ENCODE data around the gene CTRL.

The CTRL gene

GRCh38 chr16:67927131-67927941 lies 4.3 kb downstream of the CTRL start:
- Histone ChIP-seq H3K9ac (ENCODE audit: low read length) (no peak overlapping the region), H3K36me3 (ENCODE audit: control insufficient read depth, insufficient read depth, low read length) (peaks cover 2% of the 10 kb centered on the region)

GRCh38 chr16:67926181-67926750 lies 5.4 kb downstream of the CTRL start:
- Histone ChIP-seq H3K79me2 (ENCODE audit: control insufficient read depth, insufficient read depth, low read length) (no peaks in the 10 kb centered on the region), H3K36me3 (ENCODE audit: control insufficient read depth, insufficient read depth, low read length) (peaks cover 2% of the 10 kb centered on the region), H3K23ac (ENCODE audit: low read length) (no peak overlapping the region), H3K18ac (ENCODE audit: low read length) (no peak overlapping the region), H3K79me1 (ENCODE audit: low read length) (peaks cover 2% of the 10 kb centered on the region), H4K8ac (ENCODE audit: low read depth, low read length) (no peak overlapping the region), H2BK5ac (ENCODE audit: low read length) (no peak overlapping the region), H3K56ac (ENCODE audit: low read length) (peak overlapping the region; percentile 43), H3K4me3 (ENCODE audit: low read length) (no peak overlapping the region), H2BK120ac (ENCODE audit: low read depth, low read length) (no peak overlapping the region), H4K5ac (ENCODE audit: low read length) (no peak overlapping the region), H2AK5ac (ENCODE audit: low read length) (no peak overlapping the region), H3K4me2 (ENCODE audit: low read length) (no peak overlapping the region), H3K4ac (ENCODE audit: low read depth, low read length) (no peak overlapping the region), H2BK15ac (replicated peaks; ENCODE audit: low read depth) (no peak overlapping the region), H3K27me3 (ENCODE audit: insufficient read depth, low read length, poor library complexity) (no peaks in the 10 kb centered on the region), H3K9ac (ENCODE audit: low read length) (peak overlapping the region; percentile 14), H3K4me1 (ENCODE audit: control insufficient read depth, low read depth, low read length) (peaks cover 1% of the 10 kb centered on the region), H3K27ac (ENCODE audit: low read depth, low read length) (no peak overlapping the region)
- no CpG with 5 or more reads among the region's 13 CpGs for WGBS (ENCODE audit: extremely low coverage, insufficient coverage, low lambda C conversion rate)
- DNase-seq, result peak; percentile 36

More at GRCh38 chr16:67927131-67927941, 4.3 kb downstream of the CTRL start:
- no peak overlapping the region for H3K4me2 ChIP-seq (ENCODE audit: low read length)
- no peak overlapping the region for H3K56ac ChIP-seq (ENCODE audit: low read length)
- H3K4ac ChIP-seq (ENCODE audit: low read depth, low read length), result no peak overlapping the region
- peaks cover 1% of the 10 kb centered on the region for H3K4me1 ChIP-seq (ENCODE audit: control insufficient read depth, low read depth, low read length)
- H3K27ac ChIP-seq (ENCODE audit: low read depth, low read length), result no peak overlapping the region
- no peak overlapping the region for H2BK15ac ChIP-seq (replicated peaks; ENCODE audit: low read depth)
- no peak overlapping the region for H3K23ac ChIP-seq (ENCODE audit: low read length)
- H3K79me2 ChIP-seq (ENCODE audit: control insufficient read depth, insufficient read depth, low read length), result no peaks in the 10 kb centered on the region
- H2AK5ac ChIP-seq (ENCODE audit: low read length), result no peak overlapping the region
- WGBS (ENCODE audit: extremely low coverage, insufficient coverage, low lambda C conversion rate), result no CpG with 5 or more reads among the region's 22 CpGs
- H3K79me1 ChIP-seq (ENCODE audit: low read length), result peaks cover 2% of the 10 kb centered on the region
- H4K5ac ChIP-seq (ENCODE audit: low read length), result no peak overlapping the region
- no peak overlapping the region for H3K4me3 ChIP-seq (ENCODE audit: low read length)
- no peak overlapping the region for H2BK120ac ChIP-seq (ENCODE audit: low read depth, low read length)
- no peaks in the 10 kb centered on the region for H3K27me3 ChIP-seq (ENCODE audit: insufficient read depth, low read length, poor library complexity)
- H4K8ac ChIP-seq (ENCODE audit: low read depth, low read length), result no peak overlapping the region
- no peak overlapping the region for H2BK5ac ChIP-seq (ENCODE audit: low read length)
- no peak for DNase-seq
- H3K18ac ChIP-seq (ENCODE audit: low read length), result no peak overlapping the region

GRCh38 chr16:67924140-67924906 lies 7.3 kb downstream of the CTRL start:
- WGBS (ENCODE audit: extremely low coverage, insufficient coverage, low lambda C conversion rate), result no CpG with 5 or more reads among the region's 10 CpGs
- H3K4me1 ChIP-seq (ENCODE audit: control insufficient read depth, low read depth, low read length), result peaks cover 1% of the 10 kb centered on the region

GRCh38 chr16:67923414-67924116 lies 8.1 kb downstream of the CTRL start:
- H4K5ac ChIP-seq (ENCODE audit: low read length), result no peak overlapping the region
- H3K56ac ChIP-seq (ENCODE audit: low read length), result no peak overlapping the region
- no peak overlapping the region for H3K27ac ChIP-seq (ENCODE audit: low read depth, low read length)
- no peak overlapping the region for H3K4me2 ChIP-seq (ENCODE audit: low read length)
- no peak overlapping the region for H2AK5ac ChIP-seq (ENCODE audit: low read length)
- no peak overlapping the region for H3K4ac ChIP-seq (ENCODE audit: low read depth, low read length)
- no peak for DNase-seq
- peaks cover 8% of the 10 kb centered on the region for H3K79me1 ChIP-seq (ENCODE audit: low read length)
- H3K4me3 ChIP-seq (ENCODE audit: low read length), result no peak overlapping the region
- peaks cover 1% of the 10 kb centered on the region for H3K4me1 ChIP-seq (ENCODE audit: control insufficient read depth, low read depth, low read length)
- no peaks in the 10 kb centered on the region for H3K27me3 ChIP-seq (ENCODE audit: insufficient read depth, low read length, poor library complexity)
- no peak overlapping the region for H3K23ac ChIP-seq (ENCODE audit: low read length)
- H3K79me2 ChIP-seq (ENCODE audit: control insufficient read depth, insufficient read depth, low read length), result peaks cover 2% of the 10 kb centered on the region
- H4K8ac ChIP-seq (ENCODE audit: low read depth, low read length), result no peak overlapping the region
- no peak overlapping the region for H2BK120ac ChIP-seq (ENCODE audit: low read depth, low read length)
- WGBS (ENCODE audit: extremely low coverage, insufficient coverage, low lambda C conversion rate), result no CpG with 5 or more reads among the region's 10 CpGs
- H3K9ac ChIP-seq (ENCODE audit: low read length), result no peak overlapping the region
- H3K18ac ChIP-seq (ENCODE audit: low read length), result no peak overlapping the region
- no peak overlapping the region for H2BK5ac ChIP-seq (ENCODE audit: low read length)
- H3K36me3 ChIP-seq (ENCODE audit: control insufficient read depth, insufficient read depth, low read length), result peaks cover 2% of the 10 kb centered on the region
- no peak overlapping the region for H2BK15ac ChIP-seq (replicated peaks; ENCODE audit: low read depth)

More at GRCh38 chr16:67924140-67924906, 7.3 kb downstream of the CTRL start:
- Histone ChIP-seq H3K79me1 (ENCODE audit: low read length) (peaks cover 7% of the 10 kb centered on the region), H2BK120ac (ENCODE audit: low read depth, low read length) (no peak overlapping the region), H3K27ac (ENCODE audit: low read depth, low read length) (no peak overlapping the region), H3K79me2 (ENCODE audit: control insufficient read depth, insufficient read depth, low read length) (peaks cover 2% of the 10 kb centered on the region), H2AK5ac (ENCODE audit: low read length) (no peak overlapping the region), H2BK5ac (ENCODE audit: low read length) (no peak overlapping the region), H4K5ac (ENCODE audit: low read length) (no peak overlapping the region), H3K4ac (ENCODE audit: low read depth, low read length) (no peak overlapping the region), H3K9ac (ENCODE audit: low read length) (no peak overlapping the region), H3K4me2 (ENCODE audit: low read length) (no peak overlapping the region), H3K23ac (ENCODE audit: low read length) (no peak overlapping the region), H3K4me3 (ENCODE audit: low read length) (no peak overlapping the region), H3K27me3 (ENCODE audit: insufficient read depth, low read length, poor library complexity) (no peaks in the 10 kb centered on the region), H2BK15ac (replicated peaks; ENCODE audit: low read depth) (no peak overlapping the region), H4K8ac (ENCODE audit: low read depth, low read length) (no peak overlapping the region), H3K36me3 (ENCODE audit: control insufficient read depth, insufficient read depth, low read length) (peaks cover 2% of the 10 kb centered on the region), H3K18ac (ENCODE audit: low read length) (no peak overlapping the region), H3K56ac (ENCODE audit: low read length) (no peak overlapping the region)
- DNase-seq, result no peak

- no CpG with 5 or more reads among the region's 8 CpGs for WGBS (ENCODE audit: extremely low coverage, insufficient coverage, low lambda C conversion rate)
Observed at GRCh38 chr16:67922740-67923139, 8.9 kb downstream of the CTRL start.

More at GRCh38 chr16:67922740-67923139, 8.9 kb downstream of the CTRL start:
- Histone ChIP-seq H3K9ac (ENCODE audit: low read length) (no peak overlapping the region), H2BK15ac (replicated peaks; ENCODE audit: low read depth) (no peak overlapping the region), H3K36me3 (ENCODE audit: control insufficient read depth, insufficient read depth, low read length) (no peaks in the 10 kb centered on the region), H3K4ac (ENCODE audit: low read depth, low read length) (no peak overlapping the region), H3K18ac (ENCODE audit: low read length) (no peak overlapping the region), H3K23ac (ENCODE audit: low read length) (no peak overlapping the region), H2BK120ac (ENCODE audit: low read depth, low read length) (no peak overlapping the region), H3K56ac (ENCODE audit: low read length) (no peak overlapping the region), H3K27ac (ENCODE audit: low read depth, low read length) (no peak overlapping the region), H3K27me3 (ENCODE audit: insufficient read depth, low read length, poor library complexity) (no peaks in the 10 kb centered on the region), H4K8ac (ENCODE audit: low read depth, low read length) (no peak overlapping the region), H3K4me3 (ENCODE audit: low read length) (no peak overlapping the region), H3K79me2 (ENCODE audit: control insufficient read depth, insufficient read depth, low read length) (peaks cover 2% of the 10 kb centered on the region), H4K5ac (ENCODE audit: low read length) (no peak overlapping the region), H3K4me2 (ENCODE audit: low read length) (no peak overlapping the region), H2BK5ac (ENCODE audit: low read length) (no peak overlapping the region), H2AK5ac (ENCODE audit: low read length) (no peak overlapping the region), H3K79me1 (ENCODE audit: low read length) (peaks cover 11% of the 10 kb centered on the region), H3K4me1 (ENCODE audit: control insufficient read depth, low read depth, low read length) (peaks cover 2% of the 10 kb centered on the region)
- DNase-seq, result peak; percentile 29
